Liver (tissue), 3 donors: ENCODE data around the gene TTC28.

Experiments used
- ATF3 ChIP-seq: IDR thresholded peaks from 2 replicates; pipeline ENCODE4 v1.6.1; 2016; ENCODE audit warnings: antibody characterized with exemption
- CTCF ChIP-seq: fragments of 150-350 bp; IDR thresholded peaks from 2 replicates; pipeline ENCODE4 v1.5.1; 2017; ENCODE audit warnings: improper control_type of control experiment, low read depth, low read length; ENCODE audit not compliant: missing input control
- JUND ChIP-seq, 2 donors: IDR thresholded peaks; 2 replicates each; pipeline ENCODE4 v1.6.1; 2016; ENCODE audit warnings: antibody characterized with exemption in 2 of 2
- MAX ChIP-seq: IDR thresholded peaks from 2 replicates; pipeline ENCODE4 v1.6.1; 2016; ENCODE audit warnings: antibody characterized with exemption
- RAD21 ChIP-seq, 2 donors: IDR thresholded peaks; 2 replicates each; pipeline ENCODE4 v1.6.1; 2016; ENCODE audit warnings: antibody characterized with exemption in 2 of 2, mild to moderate bottlenecking in 2 of 2
- SP1 ChIP-seq: IDR thresholded peaks from 2 replicates; pipeline ENCODE4 v1.6.1; 2018; ENCODE audit warnings: antibody characterized with exemption, mild to moderate bottlenecking
- YY1 ChIP-seq: IDR thresholded peaks from 2 replicates; pipeline ENCODE4 v1.6.1; 2016; ENCODE audit warnings: antibody characterized with exemption, mild to moderate bottlenecking
- donor health status: healthy.
- donor health status: healthy.

- TF ChIP-seq CTCF (no peak), MAX (no peak), JUND (IDR thresholded peaks at IDR 0.05) (no peak), RAD21 (IDR thresholded peaks at IDR 0.05) (no peak), YY1 (no peak), SP1 (no peak), ATF3 (no peak)
Observed at GRCh38 chr22:28183078-28183860, 496.4 kb downstream of the TTC28 start.
